HCT116 (cell line): ENCODE data around the gene MAP2K6. TPM values are rescaled to one million over a fixed set of nuclear protein-coding genes. Genes with fewer than 3 reads are reported as not detected.

Source experiments
- ATAC-seq: fragments of 200-7000 bp; cut with Tn5 transposase; 2 replicates; pipeline ENCODE4 v1.9.1; 2020; ENCODE audit warnings: mild to moderate bottlenecking, moderate library complexity
- BruUV-seq: library from RNA; stranded (reverse); fragments of 400-500 nt; replicated peaks from 2 replicates; lab custom pipeline; 2021; lab: Mats Ljungman, UMichigan
- CTCF ChIA-PET: fragments of 300-600 bp; sonication (Branson Sonifier 250); formaldehyde crosslinking; loops from one replicate; lab custom pipeline; 2021; ENCODE audit warnings: antibody characterized with exemption; lab: Charles Lee
- POLR2A ChIA-PET: fragments of 300-600, 350-600 bp; sonication (Branson Sonifier 250); formaldehyde crosslinking; loops from one replicate; lab custom pipeline; 2021; ENCODE audit warnings: antibody characterized with exemption; lab: Charles Lee
- RAD21 ChIA-PET, 2 experiments: fragments of 300-600 bp; sonication (Branson Sonifier 250); formaldehyde crosslinking; loops; one replicate each; lab custom pipeline; 2023; ENCODE audit warnings: low total read pairs in 2 of 2; ENCODE audit not compliant: uncharacterized antibody in 2 of 2, unreplicated experiment in 2 of 2, low non-redundant PET in 1 of 2; lab: Charles Lee
- DNase-seq: peaks from one replicate; pipeline ENCODE4 v3.0.0-alpha.2; 2010; ENCODE audit warnings: low read depth, low spot score
- H2AFZ ChIP-seq: fragments of 200-600 bp; shearing (Covaris generic), sonication (generic); 2 replicates; pipeline ENCODE4 v1.6.1; 2017; ENCODE audit warnings: low read depth, mixed run types, mixed read lengths, antibody characterized with exemption, low read length; ENCODE audit not compliant: poor library complexity, severe bottlenecking
- H3K27ac ChIP-seq: 2 replicates; pipeline ENCODE4 v1.5.1; 2012; ENCODE audit warnings: low read depth, low read length
- H3K27me3 ChIP-seq: fragments of 200-600 bp; sonication (generic); 2 replicates; pipeline ENCODE4 v1.6.1; 2016; ENCODE audit warnings: mixed run types, low read length, mixed read lengths; ENCODE audit not compliant: insufficient read depth
- H3K36me3 ChIP-seq, 2 experiments: fragments of 200-500 bp in 1 of 2; fragments of 200-600 bp in 1 of 2; sonication (Bioruptor generic) in 1 of 2; sonication (generic) in 1 of 2; 2 replicates each; pipeline versions ENCODE4 v1.5.1 to v1.6.1; 2014 to 2016; ENCODE audit warnings: low read length in 2 of 2, inconsistent platforms in 1 of 2, mixed read lengths in 1 of 2, mixed run types in 1 of 2; ENCODE audit not compliant: insufficient read depth in 2 of 2, control insufficient read depth in 1 of 2
- H3K4me1 ChIP-seq, 2 experiments: fragments of 200-600 bp in 1 of 2; sonication (generic) in 1 of 2; 2 replicates each; pipeline versions ENCODE4 v1.5.1 to v1.6.1; 2012 to 2017; ENCODE audit warnings: low read length in 2 of 2, inconsistent platforms in 1 of 2, mild to moderate bottlenecking in 1 of 2, mixed read lengths in 1 of 2, mixed run types in 1 of 2, moderate library complexity in 1 of 2; ENCODE audit not compliant: insufficient read depth in 2 of 2, control insufficient read depth in 1 of 2
- H3K4me2 ChIP-seq: fragments of 200-600 bp; sonication (generic); 2 replicates; pipeline ENCODE4 v1.6.1; 2017; ENCODE audit warnings: mixed run types, low read length, mixed read lengths
- H3K4me3 ChIP-seq, 2 experiments: fragments of 200-600 bp in 1 of 2; sonication (generic) in 1 of 2; replicated peaks in 1 of 2; 2 replicates each; pipeline ENCODE4 v1.5.1; 2011 to 2016; ENCODE audit warnings: low read length in 2 of 2, control low read depth in 1 of 2, low read depth in 1 of 2, mild to moderate bottlenecking in 1 of 2, mixed read lengths in 1 of 2, mixed run types in 1 of 2
- H3K79me2 ChIP-seq: fragments of 200-600 bp; sonication (generic); 2 replicates; pipeline ENCODE4 v1.6.1; 2017; ENCODE audit warnings: mild to moderate bottlenecking, mixed run types, low read length, moderate library complexity, mixed read lengths; ENCODE audit not compliant: insufficient read depth
- H3K9ac ChIP-seq: fragments of 200-600 bp; sonication (generic); 2 replicates; pipeline ENCODE4 v1.6.1; 2016; ENCODE audit warnings: low read length, mixed read lengths
- H3K9me2 ChIP-seq: fragments of 200-600 bp; sonication (generic), shearing (Covaris generic); 2 replicates; pipeline ENCODE4 v1.6.1; 2017; ENCODE audit warnings: mixed run types, mild to moderate bottlenecking, moderate library complexity; ENCODE audit not compliant: insufficient read depth
- H3K9me3 ChIP-seq, 2 experiments: fragments of 200-500 bp in 1 of 2; fragments of 200-600 bp in 1 of 2; sonication (Bioruptor generic) in 1 of 2; sonication (generic) in 1 of 2; 2 replicates each; pipeline ENCODE4 v1.6.1; 2014 to 2017; ENCODE audit warnings: low read length in 2 of 2, mixed read lengths in 2 of 2, inconsistent platforms in 1 of 2, low read depth in 1 of 2, mild to moderate bottlenecking in 1 of 2, mixed run types in 1 of 2, moderate library complexity in 1 of 2; ENCODE audit not compliant: control insufficient read depth in 1 of 2, insufficient read depth in 1 of 2
- H4K20me1 ChIP-seq: fragments of 200-600 bp; sonication (generic), shearing (Covaris generic); 2 replicates; pipeline ENCODE4 v1.6.1; 2017; ENCODE audit warnings: mixed run types, mild to moderate bottlenecking, moderate library complexity; ENCODE audit not compliant: insufficient read depth
- ATF3 ChIP-seq: IDR thresholded peaks from 2 replicates; pipeline ENCODE4 v1.6.1; 2012
- CBX3 ChIP-seq: IDR thresholded peaks from 2 replicates; pipeline ENCODE4 v1.6.1; 2012; ENCODE audit warnings: low read depth
- CEBPB ChIP-seq: IDR thresholded peaks from 2 replicates; pipeline ENCODE4 v1.6.1; 2012; ENCODE audit warnings: low read depth
- CTCF ChIP-seq, 3 experiments: fragments of 200-600 bp in 1 of 3; sonication (generic) in 1 of 3; IDR thresholded peaks in 2 of 3; conservative IDR thresholded peaks in 1 of 3; 2 replicates each; pipeline ENCODE4 v1.5.1; 2012 to 2017; ENCODE audit warnings: low read depth in 2 of 3, low read length in 2 of 3, antibody characterized with exemption in 1 of 3, borderline replicate concordance in 1 of 3, control low read depth in 1 of 3, mild to moderate bottlenecking in 1 of 3, mixed read lengths in 1 of 3, mixed run types in 1 of 3, moderate library complexity in 1 of 3; ENCODE audit not compliant: insufficient read depth in 1 of 3
- EGR1 ChIP-seq: IDR thresholded peaks from 2 replicates; pipeline ENCODE4 v1.6.1; 2012; ENCODE audit warnings: low read depth
- ELF1 ChIP-seq: IDR thresholded peaks from 2 replicates; pipeline ENCODE4 v1.6.1; 2012; ENCODE audit warnings: low read depth, borderline replicate concordance
- EZH2 ChIP-seq: fragments of 200-600 bp; sonication (generic); IDR thresholded peaks from 2 replicates; pipeline ENCODE4 v1.6.1; 2017; ENCODE audit warnings: antibody characterized with exemption, mixed run types
- JUND ChIP-seq: IDR thresholded peaks from 2 replicates; pipeline ENCODE4 v1.6.1; 2012
- MAX ChIP-seq: IDR thresholded peaks from 2 replicates; pipeline ENCODE4 v1.6.1; 2012
- POLR2A ChIP-seq: IDR thresholded peaks from 2 replicates; pipeline ENCODE4 v1.7.0; 2011; ENCODE audit warnings: borderline replicate concordance; ENCODE audit not compliant: insufficient read depth, insufficient read length; ENCODE audit errors: extremely low read depth
- POLR2AphosphoS5 ChIP-seq: IDR thresholded peaks from 2 replicates; pipeline ENCODE4 v1.6.1; 2011; ENCODE audit warnings: mild to moderate bottlenecking, low read depth, low read length, moderate library complexity
- RAD21 ChIP-seq: IDR thresholded peaks from 2 replicates; pipeline ENCODE4 v1.6.1; 2012; ENCODE audit warnings: low read depth, mild to moderate bottlenecking
- REST ChIP-seq: IDR thresholded peaks from 2 replicates; pipeline ENCODE4 v1.6.1; 2012; ENCODE audit warnings: low read depth
- SIN3A ChIP-seq: IDR thresholded peaks from 2 replicates; pipeline ENCODE4 v1.6.1; 2012; ENCODE audit warnings: low read depth
- SRF ChIP-seq: IDR thresholded peaks from 2 replicates; pipeline ENCODE4 v1.6.1; 2012; ENCODE audit warnings: low read depth
- TCF7L2 ChIP-seq: IDR thresholded peaks from 2 replicates; pipeline ENCODE4 v1.7.0; 2011; ENCODE audit warnings: borderline replicate concordance, inconsistent platforms; ENCODE audit not compliant: insufficient read depth, insufficient read length; ENCODE audit errors: extremely low read depth
- YY1 ChIP-seq: IDR thresholded peaks from 2 replicates; pipeline ENCODE4 v1.6.1; 2011; ENCODE audit warnings: low read length, low read depth, moderate library complexity, mild to moderate bottlenecking; ENCODE audit not compliant: insufficient replicate concordance; ENCODE audit errors: extremely low read depth
- ZBTB33 ChIP-seq: IDR thresholded peaks from 2 replicates; pipeline ENCODE4 v1.6.1; 2011; ENCODE audit warnings: mild to moderate bottlenecking, low read length, moderate library complexity; ENCODE audit not compliant: insufficient replicate concordance; ENCODE audit errors: extremely low read depth
- ZFX ChIP-seq: fragments of 450-650 bp; IDR thresholded peaks from 2 replicates; pipeline ENCODE4 v1.6.1; 2017
- ZNF274 ChIP-seq: fragments of 200-500 bp; sonication (Bioruptor generic); IDR thresholded peaks from 2 replicates; pipeline ENCODE4 v1.6.1; 2014; ENCODE audit warnings: mild to moderate bottlenecking, low read depth, low read length, inconsistent platforms
- intact Hi-C: fragments of 100-400 bp; cut with micrococcal nuclease; formaldehyde crosslinking; loops from 2 replicates; pipeline ENCODE4 v1.10.0; 2022
- total RNA-seq: library from RNA; stranded (reverse); gene quantifications from one replicate; pipeline ENCODE4 v1.2.1, GENCODE V29; 2021; ENCODE audit not compliant: unreplicated experiment

The MAP2K6 gene
- total RNA-seq, 1 experiment from 2014 or later, result 0.22 TPM

GRCh38 chr17:69375229-69375628 is 39.3 kb upstream of the MAP2K6 start:
- POLR2A ChIA-PET, result no interaction called here
- no TSS peak for BruUV-seq

More at GRCh38 chr17:69375229-69375628, 39.3 kb upstream of the MAP2K6 start:
- Histone ChIP-seq H3K27ac (no peak overlapping the region), H3K4me1 (no peaks in the 10 kb centered on the region), H3K4me2 (no peak overlapping the region), H3K79me2 (no peaks in the 10 kb centered on the region), H4K20me1 (no peaks in the 10 kb centered on the region), H3K27me3 (no peaks in the 10 kb centered on the region), H2AFZ (no peak overlapping the region), H3K4me3 (no peak overlapping the region), H3K36me3 (no peaks in the 10 kb centered on the region), H3K9me3 (no peaks in the 10 kb centered on the region), H3K9me2 (no peaks in the 10 kb centered on the region), H3K9ac (no peak overlapping the region)
- intact Hi-C loops, result no loop called here
- ChIA-PET CTCF (interaction anchor here (0.9 to 1.0 kb wide), 2 partner anchors 19 to 40 kb away, joined by 3 read pairs; no protein-coding TSS in a partner anchor), RAD21 (no interaction called here)
- TF ChIP-seq REST (no peak), POLR2AphosphoS5 (no peak), CBX3 (no peak), YY1 (no peak), CEBPB (no peak), POLR2A (no peak), ATF3 (no peak), MAX (no peak), TCF7L2 (no peak), JUND (no peak), SRF (no peak), ZNF274 (no peak), EZH2 (no peak), SIN3A (no peak), CTCF (IDR thresholded peaks at IDR 0.05 in 2 of 3, conservative IDR thresholded peaks at IDR 0.05 in 1 of 3; ENCODE audit: borderline replicate concordance in 1 of 3, insufficient read depth in 1 of 3, low read depth in 2 of 3, low read length in 2 of 3) (no peak), ZBTB33 (no peak), RAD21 (no peak), ELF1 (no peak), ZFX (no peak), EGR1 (no peak)
- DNase-seq (no peak), ATAC-seq (no peak)
